Measurements from ENCODE around the gene MTM1. TPM values are rescaled to one million over a fixed set of nuclear protein-coding genes. Genes with fewer than 3 reads are reported as not detected.

The MTM1 gene
- 4.1 and 9.4 TPM in 2 replicates for total RNA-seq (2014; rRNA removed; shearing (Covaris generic))

DNA sequence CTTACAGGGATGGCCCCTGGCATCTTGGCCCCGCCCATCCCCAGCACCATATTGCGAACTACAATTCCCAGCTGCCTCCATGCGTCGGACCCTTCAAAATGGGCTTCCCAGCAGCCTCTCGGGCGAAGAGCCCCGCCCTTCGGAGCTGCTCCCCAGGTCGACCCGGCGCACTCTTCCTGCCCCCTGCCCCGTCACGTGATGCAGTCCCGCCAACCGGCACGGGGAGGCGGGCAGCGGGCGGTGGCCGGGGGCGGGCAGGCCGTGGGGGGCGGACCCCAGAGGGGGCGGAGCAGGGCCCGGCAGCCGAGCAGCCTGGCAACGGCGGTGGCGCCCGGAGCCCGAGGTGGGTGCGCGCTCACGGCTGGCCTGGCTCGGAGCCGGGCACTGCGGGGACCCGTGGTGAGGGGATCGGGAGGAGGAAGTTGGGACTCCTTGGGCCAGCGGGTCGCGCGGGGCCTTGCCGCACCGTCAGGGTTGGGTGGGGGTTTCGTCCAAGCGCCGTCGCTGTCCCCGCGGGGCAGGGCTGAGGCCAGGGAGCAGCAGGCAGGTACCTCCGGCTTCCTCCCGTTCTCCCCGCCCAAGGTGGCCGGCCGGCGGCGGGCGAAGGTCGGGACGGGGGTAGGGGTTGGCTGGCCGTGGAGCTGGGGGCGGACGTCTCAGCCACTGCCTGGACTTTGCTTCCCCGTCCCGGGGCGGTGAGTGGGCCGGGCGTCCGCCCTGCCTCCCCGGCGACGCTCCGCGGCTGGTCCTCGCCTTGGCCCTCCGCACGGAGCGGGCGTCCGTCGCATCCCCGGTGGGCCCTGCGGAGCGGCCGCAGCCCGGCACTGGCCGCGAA is at the start of gene MTM1:
TSS of gene MTM1 (plus strand) at position 302 of the 835 bp plus-strand sequence. CDS start 23,994 bp downstream, outside the sequence.
- in situ Hi-C loops (cut with HindIII; ENCODE audit: low sequenced_read_pairs) = no loop called here
- peak; percentile 94 for DNase-seq (ENCODE audit: low spot score)

DNA sequence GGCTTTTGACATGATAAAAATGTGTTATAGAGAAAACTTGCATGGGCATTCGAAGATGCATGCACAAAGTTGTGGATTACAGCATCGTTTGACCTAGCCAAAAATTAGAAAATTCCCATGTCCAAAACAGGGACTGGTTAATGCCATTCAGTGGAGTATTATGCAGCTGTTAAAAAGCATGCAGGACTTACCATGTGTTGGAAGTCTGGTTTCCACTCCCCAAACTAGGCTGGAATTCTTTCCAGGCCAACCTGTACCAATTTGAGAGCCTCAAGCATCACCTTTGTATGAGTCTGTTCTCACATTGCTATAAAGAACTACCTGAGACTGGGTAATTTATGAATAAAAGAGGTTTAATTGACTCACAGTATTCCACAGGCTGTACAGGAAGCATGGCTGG is 45.9 kb upstream of the MTM1 start:
- in situ Hi-C loops (cut with HindIII; ENCODE audit: low sequenced_read_pairs) = no loop called here
- DNase-seq (ENCODE audit: low spot score) = no peak

DNA sequence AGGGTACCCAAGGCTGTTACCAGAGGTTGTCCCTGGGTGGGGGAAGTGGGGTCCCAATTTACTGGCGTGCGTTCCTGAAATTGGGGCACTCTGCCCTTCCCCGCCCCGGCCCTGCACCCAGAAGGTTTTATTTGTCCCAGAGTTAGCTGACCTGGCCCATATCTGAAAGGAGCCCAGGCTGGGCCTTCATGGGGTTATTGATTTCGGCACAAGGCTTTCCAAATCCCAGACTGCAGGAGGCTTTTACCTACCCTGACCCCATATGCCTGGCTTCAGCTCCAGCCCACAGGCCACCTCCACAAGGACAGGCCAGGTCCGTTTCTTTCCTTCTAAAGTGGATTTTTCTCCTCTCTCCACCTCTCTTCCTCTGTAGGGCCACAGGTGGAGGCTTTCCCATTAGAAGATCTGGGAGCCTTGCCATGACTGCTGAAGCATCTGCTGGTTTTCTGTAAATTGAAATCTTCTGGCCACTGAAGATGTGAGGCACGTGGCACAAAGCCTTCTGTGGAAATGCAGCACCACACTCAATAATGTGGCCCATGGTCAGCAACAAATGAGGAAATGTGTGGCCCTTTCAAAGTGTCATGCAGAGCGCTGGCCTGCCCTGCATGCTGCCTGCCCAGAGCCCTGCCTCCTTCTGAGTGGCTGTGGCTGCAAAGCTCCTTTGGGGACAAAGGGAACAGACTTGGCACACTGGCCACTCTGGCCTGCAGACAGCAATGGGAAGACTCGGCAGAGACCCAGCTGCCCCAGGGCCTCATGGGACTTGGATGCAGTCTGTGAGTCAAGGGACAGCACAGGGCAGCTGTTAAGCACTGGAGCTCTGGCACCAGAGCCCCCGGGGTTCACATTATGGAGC is 43.1 kb upstream of the MTM1 start:
- in situ Hi-C loops (cut with HindIII; ENCODE audit: low sequenced_read_pairs) = no loop called here
- peak; percentile 72 for DNase-seq (ENCODE audit: low spot score)

DNA sequence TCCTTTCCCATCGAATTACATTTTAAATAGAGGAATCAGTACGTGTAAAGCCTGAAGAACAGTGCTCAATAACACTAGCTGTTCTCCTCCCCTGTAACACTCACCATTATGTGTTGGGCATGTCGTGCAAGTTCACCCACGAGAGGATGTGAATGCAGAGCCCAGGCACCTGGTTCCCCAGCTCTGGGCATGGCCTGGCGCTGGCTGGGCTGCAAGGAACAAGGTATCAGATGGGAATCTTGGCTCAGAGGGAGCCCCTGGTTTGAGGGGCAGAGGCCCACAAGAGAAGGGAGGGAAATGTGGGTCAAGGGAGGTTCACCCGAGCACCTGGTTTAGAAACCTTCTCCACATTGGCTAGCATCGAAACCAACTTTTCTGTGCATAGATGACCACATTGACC is 41.7 kb upstream of the MTM1 start:
- no peak for DNase-seq (ENCODE audit: low spot score)
- in situ Hi-C loops (cut with HindIII; ENCODE audit: low sequenced_read_pairs) = no loop called here

DNA sequence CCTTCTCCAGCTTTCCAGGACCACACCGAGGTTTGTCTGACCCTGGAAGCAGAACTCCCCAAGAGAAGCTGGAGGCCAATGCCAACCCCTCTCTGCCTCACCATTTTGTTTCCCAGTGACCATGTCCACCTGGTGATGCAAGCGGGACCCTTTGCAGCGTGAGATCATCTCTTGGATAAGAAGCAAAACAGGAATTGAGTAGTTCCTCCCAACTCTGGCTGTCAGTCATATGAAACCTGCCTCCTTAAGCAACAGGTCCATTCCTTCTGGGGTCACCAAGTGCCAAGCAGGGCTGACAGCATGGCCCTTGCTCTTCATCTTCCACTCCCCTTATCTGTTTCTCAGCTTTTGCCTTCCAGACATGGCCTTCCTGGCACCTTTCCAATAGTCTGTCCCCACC is 41.3 kb upstream of the MTM1 start:
- in situ Hi-C loops (cut with HindIII; ENCODE audit: low sequenced_read_pairs) = no loop called here
- DNase-seq (ENCODE audit: low spot score) = no peak

DNA sequence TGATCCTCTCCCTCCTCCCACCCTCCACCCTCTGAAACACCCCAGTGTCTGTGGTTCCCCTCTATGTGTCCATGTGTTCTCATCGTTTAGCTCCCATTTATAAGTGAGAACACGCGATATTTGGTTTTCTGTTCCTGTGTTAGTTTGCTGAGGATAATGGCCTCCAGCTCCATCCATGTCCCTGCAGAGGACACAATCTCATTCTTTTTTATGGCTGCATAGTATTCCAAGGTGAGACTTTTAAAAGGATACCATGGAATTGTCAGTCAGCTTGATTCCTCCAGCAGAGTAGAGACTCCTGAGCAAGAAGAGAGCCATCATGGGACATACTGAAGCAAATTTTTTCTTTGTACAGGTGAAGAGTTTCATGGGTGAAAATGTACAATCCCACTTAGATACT is 38.8 kb upstream of the MTM1 start:
- in situ Hi-C loops (cut with HindIII; ENCODE audit: low sequenced_read_pairs) = no loop called here
- no peak for DNase-seq (ENCODE audit: low spot score)

DNA sequence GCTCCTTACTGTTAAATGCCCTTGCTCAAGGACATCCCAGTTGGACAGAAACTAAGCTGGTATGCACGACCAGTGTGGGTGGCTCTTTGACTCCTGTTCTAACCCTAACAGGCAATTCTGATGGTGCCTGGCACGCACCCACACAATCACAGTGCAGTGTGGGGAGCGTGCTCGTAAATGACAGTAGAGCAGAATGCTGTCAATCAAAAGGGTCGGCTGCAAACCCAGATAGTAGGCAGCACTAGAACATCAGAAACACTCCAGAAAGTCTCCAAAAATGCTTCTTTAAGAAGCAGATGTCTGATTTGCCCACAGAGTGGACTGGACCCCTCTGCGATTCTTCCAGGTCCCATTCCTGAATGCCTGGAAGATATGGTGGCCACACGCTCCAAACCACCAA is 37.6 kb upstream of the MTM1 start:
- no peak for DNase-seq (ENCODE audit: low spot score)
- in situ Hi-C loops (cut with HindIII; ENCODE audit: low sequenced_read_pairs) = no loop called here

DNA sequence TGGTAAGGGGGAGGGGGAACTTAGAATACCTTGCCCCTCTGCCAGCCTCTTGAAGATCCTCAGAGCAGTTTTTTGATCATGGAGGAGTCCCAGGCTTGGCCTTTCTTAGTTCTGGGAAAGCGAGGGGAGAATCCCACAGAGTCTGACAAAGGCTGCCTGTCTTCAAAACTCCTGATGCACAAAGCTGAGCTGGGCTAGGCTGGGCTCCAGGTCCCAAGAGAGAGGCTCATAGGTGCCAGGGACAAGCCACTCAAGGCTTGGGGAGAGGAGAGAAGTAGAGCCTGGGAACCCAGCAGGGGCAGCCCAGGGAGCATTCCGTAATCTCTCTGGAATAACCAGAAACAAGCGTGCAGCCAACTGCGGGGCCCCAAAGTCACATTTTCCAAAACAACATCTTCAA is 37.0 kb upstream of the MTM1 start:
- DNase-seq (ENCODE audit: low spot score) = no peak
- in situ Hi-C loops (cut with HindIII; ENCODE audit: low sequenced_read_pairs) = no loop called here

DNA sequence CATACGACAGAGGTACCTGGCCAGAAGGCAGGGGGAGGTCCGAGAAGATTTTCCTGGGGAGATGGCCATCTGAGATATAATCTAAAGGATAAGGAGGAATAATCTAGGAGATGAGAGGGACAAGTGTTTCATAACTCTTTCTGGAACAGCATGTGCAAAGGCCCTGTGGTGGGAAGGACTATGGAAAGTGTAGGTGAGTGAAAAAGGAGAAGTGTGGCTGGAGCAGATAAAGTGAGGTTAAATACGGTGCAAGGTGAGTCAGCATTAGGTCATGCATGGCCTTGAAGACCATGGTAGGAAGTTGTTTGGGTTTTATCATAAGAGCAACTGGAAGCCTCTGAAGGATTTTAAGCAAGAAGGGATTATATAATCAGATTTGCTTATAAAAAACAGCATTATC is 34.6 kb upstream of the MTM1 start:
- DNase-seq (ENCODE audit: low spot score) = no peak
- in situ Hi-C loops (cut with HindIII; ENCODE audit: low sequenced_read_pairs) = no loop called here

DNA sequence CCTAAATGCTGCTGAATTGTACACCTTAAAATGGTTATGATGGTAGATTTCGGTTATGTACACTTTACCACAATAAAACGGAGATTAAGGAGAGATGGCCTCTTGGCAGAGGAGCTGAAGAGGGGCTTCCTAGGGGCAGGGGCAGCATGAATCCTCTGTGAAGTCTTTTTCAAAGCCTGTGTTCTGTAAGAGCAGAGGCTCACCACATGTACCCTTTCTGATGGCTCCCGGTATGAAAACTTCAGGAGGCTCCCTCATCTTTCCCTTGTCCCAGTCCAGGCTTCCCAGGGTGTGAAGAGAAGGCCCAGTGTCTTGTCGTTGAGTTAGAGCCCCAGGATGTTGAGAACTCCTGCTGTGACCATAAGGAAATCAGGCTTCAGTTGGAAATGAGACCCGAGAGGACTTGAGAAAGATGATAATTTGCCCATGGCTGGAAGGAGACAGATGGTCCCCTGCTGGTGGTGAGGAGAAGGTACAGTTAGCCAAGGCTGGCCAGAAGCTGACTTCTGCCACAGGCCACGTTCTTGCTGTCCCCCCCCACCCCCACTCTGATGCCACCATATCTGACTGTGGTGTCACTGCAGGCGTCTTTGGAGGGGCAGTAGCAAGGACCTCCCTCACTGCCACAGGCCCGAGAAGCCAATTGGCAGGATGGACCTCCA is 31.8 kb upstream of the MTM1 start:
- no peak for DNase-seq (ENCODE audit: low spot score)
- in situ Hi-C loops (cut with HindIII; ENCODE audit: low sequenced_read_pairs) = no loop called here

DNA sequence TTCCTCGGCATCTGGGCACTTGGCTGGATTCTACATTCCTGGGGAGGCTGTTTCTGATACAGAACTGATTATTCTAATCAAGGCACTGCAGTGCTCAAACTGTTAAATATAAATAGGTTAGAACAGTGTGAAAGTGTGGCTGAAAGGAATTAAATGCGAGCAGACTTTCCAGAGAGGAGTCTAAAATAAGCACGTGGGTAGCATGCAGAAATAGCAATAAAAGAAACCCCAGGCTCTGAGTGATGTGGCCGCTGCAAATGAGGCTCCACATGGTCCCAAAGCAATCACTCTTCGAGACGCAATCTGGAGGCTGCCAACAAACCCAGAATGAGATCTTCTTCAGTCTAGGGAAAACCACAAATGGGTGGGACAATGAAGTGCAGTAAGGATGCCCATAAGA is 30.6 kb upstream of the MTM1 start:
- DNase-seq (ENCODE audit: low spot score) = no peak
- in situ Hi-C loops (cut with HindIII; ENCODE audit: low sequenced_read_pairs) = no loop called here

DNA sequence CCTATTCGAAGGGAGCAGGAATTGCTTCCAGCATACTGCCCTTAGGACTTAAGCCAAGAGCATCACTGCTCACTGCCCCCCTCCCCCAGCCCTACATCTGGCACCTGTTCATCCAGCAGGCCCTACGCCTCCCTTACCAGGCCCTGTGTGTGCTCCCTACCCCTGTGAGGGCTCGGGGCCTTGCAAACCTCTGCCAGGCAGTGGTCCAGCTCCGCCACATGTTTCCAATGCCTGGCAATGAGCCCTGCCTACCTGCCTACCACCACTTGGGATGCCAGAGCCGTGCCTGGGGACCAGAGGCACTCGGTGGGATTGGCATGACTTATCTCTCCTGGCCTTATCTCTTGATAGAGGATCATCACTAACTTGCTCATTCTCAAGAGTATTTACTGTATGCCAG is 27.5 kb upstream of the MTM1 start:
- DNase-seq (ENCODE audit: low spot score) = no peak
- in situ Hi-C loops (cut with HindIII; ENCODE audit: low sequenced_read_pairs) = no loop called here

DNA sequence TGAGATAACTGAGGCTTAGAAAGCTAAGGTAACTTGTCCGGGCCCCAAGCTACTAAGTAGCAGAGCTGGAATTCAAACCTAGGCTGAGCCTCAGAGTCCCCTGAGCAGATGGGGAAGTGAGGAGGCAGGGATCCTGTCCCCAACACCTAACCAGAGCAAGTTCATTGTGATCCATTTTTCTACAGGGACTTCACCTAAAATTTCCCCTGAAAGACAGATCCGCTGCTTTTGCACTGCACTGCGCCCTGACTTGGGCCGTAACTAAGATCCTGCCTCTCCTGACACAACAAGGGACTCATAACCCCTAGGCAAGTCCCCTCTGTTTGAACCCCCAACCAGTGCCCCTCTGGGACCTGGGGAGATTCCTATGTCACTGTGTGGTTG is 25.6 kb upstream of the MTM1 start:
- in situ Hi-C loops (cut with HindIII; ENCODE audit: low sequenced_read_pairs) = no loop called here
- DNase-seq (ENCODE audit: low spot score) = no peak

DNA sequence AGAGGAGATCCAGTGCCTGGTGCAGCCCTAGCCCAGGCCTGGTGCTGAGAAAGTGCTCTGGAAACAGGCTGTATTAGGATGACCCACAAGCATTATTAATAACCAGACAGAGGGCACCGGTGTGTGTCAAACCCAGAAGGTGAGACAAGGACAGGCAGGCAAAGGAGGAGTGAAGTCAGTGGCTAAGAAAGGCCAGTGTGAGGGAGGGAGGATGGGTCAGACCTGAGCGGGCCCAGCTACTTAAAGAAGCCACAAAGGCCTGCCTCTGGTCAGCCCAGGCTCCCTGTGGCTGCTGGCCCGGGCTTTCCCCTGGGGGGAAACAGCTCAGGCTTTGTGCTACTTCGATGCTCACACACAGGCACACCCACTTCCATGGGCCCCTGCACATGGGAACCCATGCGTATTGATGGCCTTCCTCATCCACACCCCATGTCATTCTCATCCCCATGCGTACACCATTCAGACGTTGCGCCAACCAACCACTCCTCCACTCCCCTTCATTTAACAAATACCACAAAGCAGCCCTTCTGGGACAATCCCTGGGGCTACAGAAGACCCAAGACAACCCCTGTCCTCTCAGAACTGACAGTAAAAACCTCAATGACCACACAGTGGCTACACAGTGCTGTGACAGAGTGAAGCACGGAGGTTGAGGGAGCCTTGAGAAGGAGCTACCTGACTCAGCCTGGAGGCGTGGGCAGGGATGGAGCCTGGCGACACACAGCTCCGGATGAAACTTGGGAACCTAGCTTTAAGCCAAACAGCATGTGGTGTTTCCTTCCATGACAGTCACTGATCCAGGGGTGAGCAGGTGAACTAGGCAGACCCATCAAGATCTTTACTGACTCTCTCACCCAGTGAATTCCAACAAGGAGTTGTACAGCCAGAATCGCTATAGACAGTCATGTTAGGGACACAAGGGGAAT is 24.9 kb upstream of the MTM1 start:
- in situ Hi-C loops (cut with HindIII; ENCODE audit: low sequenced_read_pairs) = no loop called here
- DNase-seq (ENCODE audit: low spot score) = no peak

DNA sequence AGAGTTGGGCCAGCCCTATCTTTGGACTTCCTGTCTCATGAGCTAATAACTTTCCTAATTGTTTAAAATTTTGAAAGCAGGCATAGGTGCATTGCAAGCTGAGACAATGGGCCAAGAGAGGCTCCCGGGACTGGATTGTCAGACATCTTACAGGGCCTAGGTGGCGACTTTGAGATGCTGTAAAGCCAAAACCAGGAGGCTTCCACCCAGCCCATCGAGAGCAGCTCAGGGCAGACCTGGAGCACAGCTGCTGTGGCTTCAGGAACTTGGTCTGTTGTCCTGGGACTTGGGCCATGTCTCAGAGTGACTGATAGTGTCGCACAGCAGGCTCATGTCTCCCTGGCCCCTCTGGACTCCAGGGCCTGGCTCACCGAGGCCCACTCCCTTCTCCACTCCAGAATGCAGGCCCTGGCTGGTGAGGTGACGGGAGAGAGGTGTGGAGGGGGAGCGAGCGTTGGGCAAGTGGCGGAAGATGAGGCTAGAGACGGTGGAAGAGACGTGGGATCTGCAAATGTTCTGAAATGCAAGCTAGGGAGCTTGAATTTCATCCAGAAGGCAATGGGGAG is 24.1 kb upstream of the MTM1 start:
- no peak for DNase-seq (ENCODE audit: low spot score)

DNA sequence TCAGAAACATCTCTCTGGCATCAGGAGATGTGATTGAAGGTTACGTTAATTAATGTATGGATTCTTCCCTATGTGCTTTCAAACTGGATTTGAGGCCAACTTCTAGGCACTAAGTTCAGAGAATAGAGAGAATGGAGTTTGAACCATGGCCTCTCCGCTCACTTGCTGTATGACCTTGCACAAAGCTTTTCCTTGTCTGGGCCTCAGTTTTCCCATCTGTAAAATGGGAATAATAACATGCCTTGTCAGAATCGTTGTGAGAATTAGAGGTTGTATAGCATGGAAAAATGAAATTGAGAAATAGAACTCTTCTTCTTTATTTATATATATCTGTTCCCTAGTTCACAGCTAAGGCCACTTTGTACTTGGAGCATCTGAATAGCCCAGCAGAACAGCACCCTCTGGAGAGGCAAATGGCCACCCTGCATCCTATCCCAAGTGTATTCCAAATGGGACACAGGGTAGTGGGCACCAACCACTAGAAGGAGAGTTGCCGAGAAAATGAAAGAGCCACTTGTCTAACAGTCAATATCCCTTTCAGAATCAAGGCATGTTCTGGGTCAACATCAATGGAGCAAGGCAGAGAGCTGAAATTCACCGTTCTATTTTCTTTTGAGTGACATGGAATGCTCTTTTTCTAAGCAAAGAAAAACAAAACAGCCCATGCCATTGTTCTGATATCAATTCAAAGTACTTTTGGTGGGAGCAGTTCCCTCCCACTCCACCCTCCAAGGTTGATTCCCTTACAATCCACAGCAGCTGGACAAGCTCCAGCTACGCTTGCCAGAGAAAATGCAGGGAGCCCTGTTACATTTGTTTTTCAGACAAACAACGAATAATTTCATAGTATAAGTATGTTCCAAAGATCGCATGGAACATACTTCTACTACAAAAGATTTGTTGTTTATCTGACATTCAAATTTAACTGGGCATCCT is 23.3 kb upstream of the MTM1 start:
- in situ Hi-C loops (cut with HindIII; ENCODE audit: low sequenced_read_pairs) = no loop called here
- no peak for DNase-seq (ENCODE audit: low spot score)

More for the DNA sequence above, 24.1 kb upstream of the MTM1 start:
- in situ Hi-C loops (cut with HindIII; ENCODE audit: low sequenced_read_pairs) = no loop called here

DNA sequence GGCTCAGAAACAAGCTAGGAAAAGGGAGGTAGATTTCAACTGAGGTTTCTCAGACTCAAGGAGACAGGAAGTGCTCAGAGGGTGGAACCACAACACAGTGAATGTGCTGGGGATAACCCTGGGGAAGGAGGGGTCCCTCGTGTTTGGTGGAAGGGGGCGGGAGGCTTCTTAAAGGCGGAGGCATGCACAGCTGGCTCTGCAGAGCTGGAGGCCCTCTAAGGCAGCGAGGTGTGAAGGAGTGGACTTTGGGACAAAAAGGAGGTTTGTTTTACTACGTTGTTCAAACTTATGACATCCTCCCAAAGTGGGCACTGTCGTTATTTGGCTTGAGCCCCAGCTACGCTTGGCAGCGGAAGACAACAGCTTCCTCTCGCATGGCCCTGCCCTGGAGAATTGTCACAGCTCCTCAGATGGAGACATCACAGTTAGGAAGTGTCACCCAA is 21.7 kb upstream of the MTM1 start:
- DNase-seq (ENCODE audit: low spot score) = no peak
- in situ Hi-C loops (cut with HindIII; ENCODE audit: low sequenced_read_pairs) = no loop called here

All from G401 (cell line).